SK-N-SH (cell line): ENCODE results near the gene TMEM63B. TPM values are rescaled to one million over a fixed set of nuclear protein-coding genes. Genes with fewer than 3 reads are reported as not detected.

Source experiments
- CTCF ChIA-PET: fragments of 300-600, 350-600 bp; formaldehyde crosslinking; extraction: SDS; loops from one replicate; lab custom pipeline; 2021; lab: Yijun Ruan, JAX
- POLR2A ChIA-PET: fragments of 350-600 bp; sonication (Branson Sonifier 250); formaldehyde crosslinking; extraction: SDS; loops from one replicate; lab custom pipeline; 2020; ENCODE audit warnings: antibody characterized with exemption, inconsistent platforms; lab: Yijun Ruan, JAX
- DNase-seq: peaks from one replicate; pipeline ENCODE4 v3.0.0; 2012
- H2AFZ ChIP-seq: fragments of 200-600 bp; sonication (generic); 2 replicates; pipeline ENCODE4 v1.8.1; 2016; ENCODE audit warnings: antibody characterized with exemption, mild to moderate bottlenecking, low read depth
- H3F3A ChIP-seq: fragments of 200-600 bp; sonication (generic); replicated peaks from 2 replicates; pipeline ENCODE3; 2016; ENCODE audit warnings: antibody characterized with exemption, mild to moderate bottlenecking; ENCODE audit not compliant: insufficient read depth
- H3K27ac ChIP-seq, 2 experiments: fragments of 200-500 bp in 1 of 2; fragments of 200-600 bp in 1 of 2; sonication (Bioruptor generic) in 1 of 2; sonication (generic), shearing (Covaris generic) in 1 of 2; 2 replicates each; pipeline versions ENCODE4 v1.5.1 to v1.6.1; 2014 to 2016; ENCODE audit warnings: low read depth in 2 of 2, inconsistent platforms in 1 of 2, low read length in 1 of 2, mild to moderate bottlenecking in 1 of 2, mixed read lengths in 1 of 2
- H3K27me3 ChIP-seq: fragments of 200-600 bp; sonication (generic), shearing (Covaris generic); 2 replicates; pipeline ENCODE4 v1.6.1; 2016; ENCODE audit warnings: mixed run types; ENCODE audit not compliant: insufficient read depth
- H3K36me3 ChIP-seq, 2 experiments: fragments of 200-500 bp in 1 of 2; fragments of 200-600 bp in 1 of 2; sonication (Bioruptor generic) in 1 of 2; sonication (generic) in 1 of 2; replicated peaks in 1 of 2; 2 replicates each; pipeline versions ENCODE3 to v1.5.1; 2014 to 2016; ENCODE audit warnings: low read length in 1 of 2, mild to moderate bottlenecking in 1 of 2; ENCODE audit not compliant: insufficient read depth in 2 of 2, control insufficient read depth in 1 of 2
- H3K4me1 ChIP-seq, 2 experiments: fragments of 200-500 bp in 1 of 2; fragments of 200-600 bp in 1 of 2; sonication (Bioruptor generic) in 1 of 2; sonication (generic), shearing (Covaris generic) in 1 of 2; 2 replicates each; pipeline versions ENCODE4 v1.5.1 to v1.6.1; 2014 to 2016; ENCODE audit warnings: low read depth in 1 of 2, low read length in 1 of 2, mixed run types in 1 of 2; ENCODE audit not compliant: insufficient read depth in 2 of 2, control insufficient read depth in 1 of 2
- H3K4me2 ChIP-seq: fragments of 200-600 bp; sonication (generic), shearing (Covaris generic); 2 replicates; pipeline ENCODE4 v1.6.1; 2017; ENCODE audit warnings: mixed run types
- H3K4me3 ChIP-seq, 2 experiments: fragments of 200-500 bp in 1 of 2; fragments of 200-600 bp in 1 of 2; sonication (Bioruptor generic) in 1 of 2; sonication (generic), shearing (Covaris generic) in 1 of 2; 2 replicates each; pipeline versions ENCODE4 v1.5.1 to v1.8.1; 2014 to 2016; ENCODE audit warnings: low read depth in 2 of 2, inconsistent platforms in 1 of 2, low read length in 1 of 2, mild to moderate bottlenecking in 1 of 2, mixed read lengths in 1 of 2, moderate library complexity in 1 of 2
- H3K79me2 ChIP-seq: fragments of 200-600 bp; sonication (generic); 2 replicates; pipeline ENCODE4 v1.8.1; 2017; ENCODE audit warnings: mild to moderate bottlenecking; ENCODE audit not compliant: insufficient read depth
- H3K9ac ChIP-seq: fragments of 200-600 bp; sonication (generic); 2 replicates; pipeline ENCODE4 v1.6.1; 2017; ENCODE audit warnings: mixed run types
- H3K9me2 ChIP-seq: fragments of 200-600 bp; sonication (generic); 2 replicates; pipeline ENCODE4 v1.6.1; 2017; ENCODE audit warnings: mixed run types
- H3K9me3 ChIP-seq: fragments of 200-600 bp; sonication (generic); 2 replicates; pipeline ENCODE4 v1.6.1; 2017; ENCODE audit warnings: mixed run types, mild to moderate bottlenecking, moderate library complexity
- H4K20me1 ChIP-seq: fragments of 200-600 bp; sonication (generic); 2 replicates; pipeline ENCODE4 v1.6.1; 2017; ENCODE audit warnings: mild to moderate bottlenecking, mixed run types; ENCODE audit not compliant: insufficient read depth
- EP300 ChIP-seq, 2 experiments: IDR thresholded peaks; 2 replicates each; pipeline versions ENCODE4 v1.4.0 to v1.6.1; 2012; ENCODE audit warnings: borderline replicate concordance in 1 of 2, low read depth in 1 of 2, low read length in 1 of 2
- GABPA ChIP-seq: IDR thresholded peaks from 2 replicates; pipeline ENCODE4 v1.4.0; 2012; ENCODE audit warnings: low read depth, mild to moderate bottlenecking
- MXI1 ChIP-seq: IDR thresholded peaks from 2 replicates; pipeline ENCODE4 v1.6.1; 2012; ENCODE audit warnings: mild to moderate bottlenecking, low read depth, low read length, improper control_type of control experiment
- RXRA ChIP-seq: IDR thresholded peaks from 2 replicates; pipeline ENCODE4 v1.4.0; 2012; ENCODE audit warnings: low read depth, mild to moderate bottlenecking, borderline replicate concordance
- SMC3 ChIP-seq: IDR thresholded peaks from 2 replicates; pipeline ENCODE4 v1.6.1; 2012; ENCODE audit warnings: low read depth, low read length, improper control_type of control experiment
- YY1 ChIP-seq: IDR thresholded peaks from 2 replicates; pipeline ENCODE4 v1.4.0; 2012; ENCODE audit warnings: low read depth, mild to moderate bottlenecking
- WGBS: methylation state at CpG from one replicate; pipeline ENCODE4 v1.1.6; 2017; ENCODE audit warnings: low lambda C conversion rate; 5-methylcytosine and 5-hydroxymethylcytosine counted together
- polyA plus RNA-seq, 3 experiments: library from polyadenylated mRNA; depleted of rRNA; stranded (reverse); fragments of >200 nt; gene quantifications; 2 replicates each; pipeline ENCODE4 v1.2.3, GENCODE V29; 2012
- TF ChIP-seq, protein P1 (sequence below): IDR thresholded peaks from 2 replicates; pipeline ENCODE4 v1.4.0; 2012; ENCODE audit warnings: low read depth
- TF ChIP-seq, protein P2 (sequence below): IDR thresholded peaks from 2 replicates; pipeline ENCODE4 v1.4.0; 2012; ENCODE audit warnings: low read depth, borderline replicate concordance

TMEM63B gene
- polyA plus RNA-seq, 1 of the 3 experiments (the other 2 are of a cell fraction) = 52.7 TPM

DNA sequence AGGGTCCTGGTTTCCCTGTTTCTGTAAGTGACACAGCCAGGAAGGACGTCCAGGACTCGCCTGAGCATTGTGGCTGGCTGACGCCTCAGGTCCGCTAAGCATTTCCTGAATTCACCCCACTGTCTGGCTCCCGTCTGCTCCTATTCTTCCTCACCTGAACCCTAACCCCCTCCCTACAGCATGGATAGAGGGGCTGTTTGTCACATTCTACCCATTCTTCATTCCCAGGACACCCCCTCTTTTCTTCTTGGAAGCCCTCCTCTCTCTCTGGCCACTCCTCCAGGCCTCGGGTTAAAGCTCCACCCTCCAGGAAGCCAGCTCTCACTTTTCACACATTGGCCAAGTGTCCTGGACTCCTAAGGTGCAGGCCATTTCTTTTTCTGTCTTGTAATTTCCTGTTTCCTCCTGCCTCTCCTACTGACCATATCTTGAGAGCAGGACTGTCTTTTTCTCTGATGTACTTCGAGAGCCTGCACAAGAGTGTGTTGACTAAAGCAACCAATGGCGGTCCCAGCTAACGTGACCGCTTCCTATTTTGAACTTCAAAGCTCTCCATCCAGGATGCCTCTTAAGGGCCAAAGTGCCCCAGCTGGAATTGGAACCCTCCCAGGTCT, 65.2 kb downstream of the TMEM63B start:
- no peak overlapping the region for H3K4me3 ChIP-seq
- H3K36me3 ChIP-seq = no peaks in the 10 kb centered on the region
- ChIA-PET POLR2A (no interaction called here), CTCF (interaction anchor here (0.8 to 5.8 kb wide), 4 partner anchors 15 to 45 kb away, joined by 3 to 31 read pairs (median 5); partner anchors contain the start of gene SLC29A1)
- no peak for TF ChIP-seq MXI1
- no peak for TF ChIP-seq GABPA
- no peak for TF ChIP-seq EP300 (IDR thresholded peaks at IDR 0.05; ENCODE audit: borderline replicate concordance in 1 of 2, low read depth in 1 of 2, low read length in 1 of 2)
- no peak for TF ChIP-seq SMC3
- TF ChIP-seq, protein P1, sequence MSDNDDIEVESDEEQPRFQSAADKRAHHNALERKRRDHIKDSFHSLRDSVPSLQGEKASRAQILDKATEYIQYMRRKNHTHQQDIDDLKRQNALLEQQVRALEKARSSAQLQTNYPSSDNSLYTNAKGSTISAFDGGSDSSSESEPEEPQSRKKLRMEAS = no peak
- no peaks in the 10 kb centered on the region for H3K9me2 ChIP-seq
- no peak overlapping the region for H3K27ac ChIP-seq
- no peaks in the 10 kb centered on the region for H4K20me1 ChIP-seq
- peak overlapping the region; percentile 68; the same call in 1 of the 2 replicates for H2AFZ ChIP-seq
- H3K27me3 ChIP-seq = no peaks in the 10 kb centered on the region; the same call in 1 of the 2 replicates
- H3K9ac ChIP-seq = no peak overlapping the region
- 79% methylated on average over 10 of the region's 10 CpGs for WGBS
- H3K4me2 ChIP-seq = no peak overlapping the region
- H3K9me3 ChIP-seq = no peaks in the 10 kb centered on the region
- no peak for DNase-seq
- no peaks in the 10 kb centered on the region; a peak in 1 of 4 replicates for H3K4me1 ChIP-seq
- H3K79me2 ChIP-seq = no peaks in the 10 kb centered on the region
- no peaks in the 10 kb centered on the region for H3F3A ChIP-seq

DNA sequence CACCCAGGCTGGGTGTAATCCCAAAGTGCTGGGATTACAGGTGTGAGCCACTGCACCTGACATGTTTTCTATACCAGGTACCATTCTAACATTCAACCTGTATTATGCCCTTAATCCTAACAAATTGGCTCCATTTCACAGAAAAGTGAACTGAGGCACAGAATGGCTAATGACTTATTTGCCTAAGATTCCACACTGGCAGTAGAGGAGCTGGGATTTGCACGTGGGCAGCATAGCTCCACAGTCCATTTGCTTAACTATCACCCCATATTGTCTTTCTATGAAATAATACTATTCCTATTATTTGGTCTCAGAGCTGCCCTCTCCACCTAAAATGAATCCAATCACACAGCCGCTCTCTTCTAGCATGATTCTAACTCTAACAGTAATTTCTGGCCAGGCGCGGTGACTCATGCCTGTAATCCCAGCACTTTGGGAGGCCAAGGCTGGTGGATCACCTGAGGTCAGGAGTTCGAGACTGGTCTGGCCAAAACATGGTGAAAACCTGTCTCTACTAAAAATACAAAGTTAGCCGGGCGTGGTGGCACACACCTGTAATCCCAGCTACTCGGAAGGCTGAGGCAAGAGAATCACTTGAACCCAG, 66.1 kb downstream of the TMEM63B start:
- H3K36me3 ChIP-seq = no peaks in the 10 kb centered on the region
- no peaks in the 10 kb centered on the region for H3K9me2 ChIP-seq
- H3K4me3 ChIP-seq = no peak overlapping the region
- H3K27me3 ChIP-seq = no peaks in the 10 kb centered on the region; the same call in 1 of the 2 replicates
- no peaks in the 10 kb centered on the region for H4K20me1 ChIP-seq
- H3K27ac ChIP-seq = no peak overlapping the region
- H3K9me3 ChIP-seq = no peaks in the 10 kb centered on the region
- 80% methylated on average over 8 of the region's 8 CpGs for WGBS
- H3K4me1 ChIP-seq = no peaks in the 10 kb centered on the region; a peak in 1 of 4 replicates
- H3F3A ChIP-seq = no peaks in the 10 kb centered on the region
- H3K9ac ChIP-seq = no peak overlapping the region
- no peak for DNase-seq
- ChIA-PET CTCF (interaction anchor here (0.7 to 5.8 kb wide), 4 partner anchors 21 to 45 kb away, joined by 3 to 31 read pairs (median 5); partner anchors contain the start of gene SLC29A1), POLR2A (no interaction called here)
- H3K79me2 ChIP-seq = no peaks in the 10 kb centered on the region
- TF ChIP-seq RXRA (no peak), YY1 (no peak)
- TF ChIP-seq, protein P2, sequence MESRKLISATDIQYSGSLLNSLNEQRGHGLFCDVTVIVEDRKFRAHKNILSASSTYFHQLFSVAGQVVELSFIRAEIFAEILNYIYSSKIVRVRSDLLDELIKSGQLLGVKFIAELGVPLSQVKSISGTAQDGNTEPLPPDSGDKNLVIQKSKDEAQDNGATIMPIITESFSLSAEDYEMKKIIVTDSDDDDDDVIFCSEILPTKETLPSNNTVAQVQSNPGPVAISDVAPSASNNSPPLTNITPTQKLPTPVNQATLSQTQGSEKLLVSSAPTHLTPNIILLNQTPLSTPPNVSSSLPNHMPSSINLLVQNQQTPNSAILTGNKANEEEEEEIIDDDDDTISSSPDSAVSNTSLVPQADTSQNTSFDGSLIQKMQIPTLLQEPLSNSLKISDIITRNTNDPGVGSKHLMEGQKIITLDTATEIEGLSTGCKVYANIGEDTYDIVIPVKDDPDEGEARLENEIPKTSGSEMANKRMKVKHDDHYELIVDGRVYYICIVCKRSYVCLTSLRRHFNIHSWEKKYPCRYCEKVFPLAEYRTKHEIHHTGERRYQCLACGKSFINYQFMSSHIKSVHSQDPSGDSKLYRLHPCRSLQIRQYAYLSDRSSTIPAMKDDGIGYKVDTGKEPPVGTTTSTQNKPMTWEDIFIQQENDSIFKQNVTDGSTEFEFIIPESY = no peak
- H2AFZ ChIP-seq = no peak overlapping the region
- H3K4me2 ChIP-seq = no peak overlapping the region
